ENCODE results near the gene VTI1A.

VTI1A gene

GRCh38 chr10:112593023-112593422 lies 146.0 kb downstream of the VTI1A start:
- no peak for TF ChIP-seq CTCF (IDR thresholded peaks at IDR 0.05)

GRCh38 chr10:112601214-112602090 lies 154.4 kb downstream of the VTI1A start:
- TF ChIP-seq CTCF (IDR thresholded peaks at IDR 0.05) = no peak

- TF ChIP-seq CTCF (IDR thresholded peaks at IDR 0.05) = no peak
Observed at GRCh38 chr10:112603062-112603461, 156.0 kb downstream of the VTI1A start.

GRCh38 chr10:112605063-112605462 lies 158.0 kb downstream of the VTI1A start:
- TF ChIP-seq CTCF (IDR thresholded peaks at IDR 0.05) = no peak

GRCh38 chr10:112607506-112607905 lies 160.5 kb downstream of the VTI1A start:
- no peak for TF ChIP-seq CTCF (IDR thresholded peaks at IDR 0.05)

GRCh38 chr10:112613620-112614019 lies 166.6 kb downstream of the VTI1A start:
- TF ChIP-seq CTCF (IDR thresholded peaks at IDR 0.05) = no peak

- no peak for TF ChIP-seq CTCF (IDR thresholded peaks at IDR 0.05)
Observed at GRCh38 chr10:112614072-112614471, 167.1 kb downstream of the VTI1A start.
